ENCODE data around the gene PALD1.

DNA sequence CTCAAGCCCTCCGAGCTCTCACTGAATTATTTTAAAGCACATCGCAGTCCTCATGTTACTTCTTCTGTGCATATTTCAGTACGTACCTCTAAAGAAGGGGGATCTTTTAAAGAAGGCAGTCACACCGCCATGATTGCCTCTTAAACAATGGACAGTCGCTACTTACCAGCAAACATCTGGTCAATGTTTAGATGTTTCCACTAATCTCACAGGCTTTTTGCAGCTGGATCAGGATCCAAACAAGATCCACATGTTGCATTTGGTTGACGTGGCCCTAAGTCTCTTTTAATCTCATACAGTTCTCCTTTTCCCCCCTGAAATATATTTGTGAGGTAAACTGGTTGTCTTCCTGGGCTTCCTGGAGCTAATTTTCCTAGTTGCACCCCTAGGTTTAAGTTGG lies 74.0 kb downstream of the PALD1 start:
- TF ChIP-seq POLR2AphosphoS5 (IDR thresholded peaks at IDR 0.05; ENCODE audit: insufficient read depth in 1 of 2, low read depth in 1 of 2) (no peak), POLR2A (IDR thresholded peaks at IDR 0.05) (no peak)
- TF ChIP-seq, protein P1, sequence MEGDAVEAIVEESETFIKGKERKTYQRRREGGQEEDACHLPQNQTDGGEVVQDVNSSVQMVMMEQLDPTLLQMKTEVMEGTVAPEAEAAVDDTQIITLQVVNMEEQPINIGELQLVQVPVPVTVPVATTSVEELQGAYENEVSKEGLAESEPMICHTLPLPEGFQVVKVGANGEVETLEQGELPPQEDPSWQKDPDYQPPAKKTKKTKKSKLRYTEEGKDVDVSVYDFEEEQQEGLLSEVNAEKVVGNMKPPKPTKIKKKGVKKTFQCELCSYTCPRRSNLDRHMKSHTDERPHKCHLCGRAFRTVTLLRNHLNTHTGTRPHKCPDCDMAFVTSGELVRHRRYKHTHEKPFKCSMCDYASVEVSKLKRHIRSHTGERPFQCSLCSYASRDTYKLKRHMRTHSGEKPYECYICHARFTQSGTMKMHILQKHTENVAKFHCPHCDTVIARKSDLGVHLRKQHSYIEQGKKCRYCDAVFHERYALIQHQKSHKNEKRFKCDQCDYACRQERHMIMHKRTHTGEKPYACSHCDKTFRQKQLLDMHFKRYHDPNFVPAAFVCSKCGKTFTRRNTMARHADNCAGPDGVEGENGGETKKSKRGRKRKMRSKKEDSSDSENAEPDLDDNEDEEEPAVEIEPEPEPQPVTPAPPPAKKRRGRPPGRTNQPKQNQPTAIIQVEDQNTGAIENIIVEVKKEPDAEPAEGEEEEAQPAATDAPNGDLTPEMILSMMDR (IDR thresholded peaks at IDR 0.05): no peak
